WI38 (cell line): ENCODE data around the gene PTPRK.

Source experiments
- H3K4me3 ChIP-seq: 2 replicates; pipeline ENCODE4 v1.5.1; 2011; ENCODE audit warnings: low read depth, mild to moderate bottlenecking, control low read depth, low read length
- TF ChIP-seq, protein P1 (sequence below): IDR thresholded peaks from 2 replicates; pipeline ENCODE4 v1.5.1; 2012; ENCODE audit warnings: low read depth, mild to moderate bottlenecking, control low read depth, low read length

PTPRK gene

DNA sequence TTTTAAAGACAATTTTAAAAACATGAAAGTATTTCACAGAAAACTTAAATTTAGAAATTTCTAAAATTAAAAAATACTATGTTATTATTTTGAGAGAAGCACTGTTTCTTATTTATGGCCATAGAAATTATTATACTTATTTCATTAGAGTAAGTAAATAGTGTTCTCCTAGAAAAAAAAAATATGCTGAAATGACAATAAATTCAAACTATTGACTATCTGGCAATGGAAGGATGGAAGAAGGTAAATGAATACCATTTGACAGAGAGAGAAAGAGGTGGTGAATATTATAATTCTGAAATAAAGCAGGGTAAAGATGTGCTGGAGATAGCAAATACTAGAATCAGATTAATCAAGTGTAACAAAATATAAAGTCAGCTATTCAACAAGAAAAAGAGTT, 294.8 kb downstream of the PTPRK start:
- TF ChIP-seq, protein P1, sequence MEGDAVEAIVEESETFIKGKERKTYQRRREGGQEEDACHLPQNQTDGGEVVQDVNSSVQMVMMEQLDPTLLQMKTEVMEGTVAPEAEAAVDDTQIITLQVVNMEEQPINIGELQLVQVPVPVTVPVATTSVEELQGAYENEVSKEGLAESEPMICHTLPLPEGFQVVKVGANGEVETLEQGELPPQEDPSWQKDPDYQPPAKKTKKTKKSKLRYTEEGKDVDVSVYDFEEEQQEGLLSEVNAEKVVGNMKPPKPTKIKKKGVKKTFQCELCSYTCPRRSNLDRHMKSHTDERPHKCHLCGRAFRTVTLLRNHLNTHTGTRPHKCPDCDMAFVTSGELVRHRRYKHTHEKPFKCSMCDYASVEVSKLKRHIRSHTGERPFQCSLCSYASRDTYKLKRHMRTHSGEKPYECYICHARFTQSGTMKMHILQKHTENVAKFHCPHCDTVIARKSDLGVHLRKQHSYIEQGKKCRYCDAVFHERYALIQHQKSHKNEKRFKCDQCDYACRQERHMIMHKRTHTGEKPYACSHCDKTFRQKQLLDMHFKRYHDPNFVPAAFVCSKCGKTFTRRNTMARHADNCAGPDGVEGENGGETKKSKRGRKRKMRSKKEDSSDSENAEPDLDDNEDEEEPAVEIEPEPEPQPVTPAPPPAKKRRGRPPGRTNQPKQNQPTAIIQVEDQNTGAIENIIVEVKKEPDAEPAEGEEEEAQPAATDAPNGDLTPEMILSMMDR = no peak

DNA sequence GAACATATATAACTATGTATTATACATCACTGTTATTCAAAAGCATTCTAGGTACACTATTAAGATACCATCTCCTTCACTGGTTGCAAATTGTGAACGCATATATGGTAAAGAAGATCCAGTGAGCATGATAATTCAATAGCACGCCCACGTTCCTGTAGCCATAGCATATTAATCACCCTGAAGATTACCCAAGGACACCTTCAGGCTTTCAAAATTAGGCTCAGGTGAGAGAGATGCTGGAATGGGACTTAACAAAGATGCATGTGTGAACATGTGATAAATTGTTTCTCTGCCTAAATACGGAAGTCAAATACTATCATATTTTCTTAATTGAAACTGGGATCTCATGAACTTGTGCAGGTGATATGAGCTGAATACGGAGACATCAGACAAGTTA, 303.5 kb downstream of the PTPRK start:
- H3K4me3 ChIP-seq = no peak overlapping the region
- TF ChIP-seq, protein P1 = no peak

More for the DNA sequence above, 294.8 kb downstream of the PTPRK start:
- no peak overlapping the region for H3K4me3 ChIP-seq

DNA sequence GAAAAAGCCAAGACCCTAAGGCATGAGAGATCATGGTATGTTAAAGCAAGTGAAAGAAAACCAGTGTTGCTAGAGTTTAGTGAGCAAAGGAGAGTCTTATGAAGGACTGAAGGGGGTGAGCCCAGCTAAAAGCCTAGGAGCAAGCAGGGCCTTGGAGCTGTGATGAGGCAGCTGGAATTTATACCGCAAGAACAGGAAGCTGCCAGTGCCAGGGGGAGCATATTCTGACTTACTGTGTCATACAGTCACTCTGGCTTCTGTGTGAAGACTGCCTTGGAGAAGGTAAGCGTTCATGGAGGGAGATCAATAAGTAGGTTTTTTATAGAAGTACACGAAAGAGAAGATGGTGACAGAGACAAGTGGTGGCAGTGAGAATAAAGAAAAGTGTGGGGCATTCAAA, 310.6 kb downstream of the PTPRK start:
- TF ChIP-seq, protein P1 = no peak
- no peak overlapping the region for H3K4me3 ChIP-seq

DNA sequence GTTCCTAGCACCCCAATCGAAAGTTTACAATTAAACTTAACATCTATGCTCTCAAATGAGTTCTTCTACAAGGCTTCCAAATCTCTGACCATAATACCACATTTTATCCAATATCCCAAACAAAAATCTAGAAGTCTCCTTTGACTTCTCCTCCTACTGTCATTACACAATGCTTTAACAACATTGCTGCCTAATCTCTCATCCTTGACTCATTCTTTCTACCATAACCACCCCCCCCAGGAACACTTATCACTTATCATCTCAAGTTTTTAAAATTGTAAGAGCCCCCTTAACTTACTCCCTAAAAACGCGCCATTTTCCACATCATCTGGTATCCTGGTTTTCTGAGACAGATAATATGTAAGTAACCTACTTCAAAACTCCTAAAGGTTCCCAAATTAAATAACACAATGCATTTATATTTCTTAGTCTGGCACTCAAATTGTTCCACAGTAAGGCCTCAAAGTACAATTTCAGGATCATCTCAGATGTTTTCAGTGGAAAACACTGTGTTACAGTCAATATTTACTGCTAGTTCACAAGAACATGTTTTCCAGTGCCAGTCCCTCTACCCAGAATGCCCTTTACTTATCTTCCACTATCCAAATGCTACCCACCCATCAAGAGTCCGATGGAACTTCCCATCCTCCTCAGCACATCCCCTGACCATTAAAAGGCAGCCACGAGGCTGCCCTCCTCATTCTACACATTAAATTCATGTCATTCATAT, 311.4 kb downstream of the PTPRK start:
- H3K4me3 ChIP-seq = no peak overlapping the region
- TF ChIP-seq, protein P1 = no peak

DNA sequence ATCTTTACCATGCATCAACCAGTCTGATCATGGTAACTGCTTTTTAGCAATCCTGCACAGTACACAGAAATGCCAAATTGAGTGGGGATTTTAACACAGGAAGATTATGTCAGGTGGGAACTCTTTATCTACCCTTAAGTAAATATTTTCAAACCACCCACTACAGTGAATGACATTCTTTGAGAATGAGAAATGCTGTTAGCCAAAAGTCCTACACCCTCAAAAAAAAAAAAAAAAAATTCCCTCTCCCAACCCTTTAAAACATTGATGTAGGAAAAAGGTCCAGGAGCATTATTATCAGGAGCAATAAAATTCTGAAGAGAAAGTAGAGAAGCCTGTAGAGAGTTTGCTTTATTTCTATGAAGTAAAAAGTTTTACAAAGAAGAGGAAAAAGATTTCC, 312.3 kb downstream of the PTPRK start:
- H3K4me3 ChIP-seq = no peak overlapping the region
- TF ChIP-seq, protein P1 = no peak

DNA sequence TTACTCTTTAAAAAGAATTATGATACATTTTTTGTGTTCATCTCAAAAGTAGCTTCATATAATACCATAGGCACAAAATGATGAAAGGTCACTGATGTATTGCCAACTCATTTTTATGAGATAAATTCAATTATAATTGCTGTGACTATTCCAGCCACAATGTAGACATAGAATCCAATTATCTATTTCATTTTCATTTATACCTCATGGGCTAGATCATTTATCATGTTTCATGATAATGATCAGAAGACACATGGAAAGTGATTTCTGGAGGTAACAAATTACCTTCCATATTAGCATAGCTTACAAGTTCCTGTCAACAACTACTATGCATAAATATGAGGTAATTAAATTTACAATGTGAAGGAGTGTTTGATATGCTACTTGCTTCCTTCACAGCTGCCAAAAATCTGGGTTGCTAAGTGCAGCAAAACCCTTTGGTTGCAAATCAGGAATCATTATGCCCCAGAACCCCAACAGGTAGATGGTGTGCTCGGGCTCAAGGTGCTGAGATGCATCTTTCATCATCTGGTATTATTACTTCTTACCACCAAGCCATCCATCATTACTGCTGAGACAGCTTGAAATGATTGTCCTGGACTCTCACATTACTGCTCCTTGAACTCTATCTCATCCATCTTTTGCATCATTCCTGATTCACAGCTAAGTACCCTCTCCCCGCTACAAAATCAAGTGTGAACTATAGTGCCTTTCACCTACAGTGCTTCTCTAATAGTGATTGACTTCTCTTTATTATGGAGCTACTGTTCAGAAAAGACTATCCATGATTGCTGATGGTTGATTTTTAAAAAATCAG, 313.6 kb downstream of the PTPRK start:
- no peak overlapping the region for H3K4me3 ChIP-seq
- TF ChIP-seq, protein P1 = no peak

DNA sequence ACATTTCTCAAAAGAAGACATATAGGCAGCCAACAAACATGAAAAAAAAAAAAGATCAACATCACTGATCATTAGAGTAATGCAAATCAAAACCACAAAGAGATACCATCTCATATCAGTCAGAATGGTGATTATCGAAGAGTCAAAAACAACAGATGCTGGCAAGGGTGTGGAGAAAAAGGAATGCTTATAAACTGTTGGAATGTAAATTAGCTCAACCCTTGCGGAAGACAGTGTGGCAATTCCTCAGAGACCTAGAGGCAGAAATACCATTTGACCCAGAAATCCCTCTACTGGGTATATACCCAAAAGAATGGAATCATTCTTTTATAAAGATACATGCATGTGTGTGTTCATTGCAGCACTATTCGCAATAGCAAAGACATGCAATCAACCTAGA, 315.8 kb downstream of the PTPRK start:
- no peak overlapping the region for H3K4me3 ChIP-seq
- TF ChIP-seq, protein P1 = no peak
